Tibial nerve (tissue), 4 donors: ENCODE results near the gene RAB11FIP3. TPM values are rescaled to one million over a fixed set of nuclear protein-coding genes. Genes with fewer than 3 reads are reported as not detected.

Experiments used
- DNase-seq, 2 donors: peaks; one replicate each; pipeline ENCODE4 v3.0.0-alpha.2; 2019; ENCODE audit warnings: low spot score in 2 of 2
- H3K27ac ChIP-seq, 4 donors: fragments of 200-600 bp; sonication (generic) in 3 of 4; one replicate each; pipeline ENCODE4 v1.5.1; 2017 to 2019; ENCODE audit warnings: mild to moderate bottlenecking in 1 of 4
- H3K27me3 ChIP-seq, 2 donors: fragments of 200-600 bp; sonication (generic) in 1 of 2; one replicate each; pipeline versions ENCODE4 v1.5.1 to v1.6.0; 2017 to 2019
- H3K36me3 ChIP-seq, 3 donors: fragments of 200-600 bp; sonication (generic); one replicate each; pipeline ENCODE4 v1.5.1; 2018 to 2019
- H3K4me1 ChIP-seq, 4 donors: fragments of 200-600 bp; sonication (generic) in 3 of 4; one replicate each; pipeline ENCODE4 v1.5.1; 2017 to 2019
- H3K4me3 ChIP-seq, 4 donors: fragments of 200-600 bp; sonication (generic) in 3 of 4; one replicate each; pipeline ENCODE4 v1.5.1; 2017 to 2019; ENCODE audit warnings: mild to moderate bottlenecking in 1 of 4, moderate library complexity in 1 of 4
- H3K9me3 ChIP-seq, 4 donors: fragments of 200-600 bp; sonication (generic) in 3 of 4; one replicate each; pipeline ENCODE4 v1.5.1; 2017 to 2019
- CTCF ChIP-seq, 5 experiments: fragments of 200-600 bp in 3 of 5; fragments of 450-650 bp in 2 of 5; sonication (generic) in 3 of 5; IDR thresholded peaks; one replicate each; pipeline ENCODE4 v1.5.1; 2016 to 2019; ENCODE audit warnings: antibody characterized with exemption in 5 of 5, mild to moderate bottlenecking in 3 of 5, moderate library complexity in 2 of 5
- EP300 ChIP-seq, 2 donors: sonication (generic); formaldehyde crosslinking; IDR thresholded peaks; one replicate each; pipeline ENCODE4 v1.6.1; 2017; ENCODE audit warnings: antibody characterized with exemption in 2 of 2, mild to moderate bottlenecking in 1 of 2
- POLR2A ChIP-seq, 2 donors: fragments of 450-650 bp; IDR thresholded peaks; one replicate each; pipeline ENCODE4 v1.6.1; 2017; ENCODE audit warnings: antibody characterized with exemption in 2 of 2, mild to moderate bottlenecking in 2 of 2, moderate library complexity in 2 of 2
- WGBS, 2 donors: methylation state at CpG; one replicate each; pipeline ENCODE4 v1.1.5; 2018; 5-methylcytosine and 5-hydroxymethylcytosine counted together
- total RNA-seq, 4 donors: library from RNA; depleted of rRNA; stranded (reverse); fragments of >200 nt; gene quantifications; one replicate each; pipeline ENCODE4 v1.1.0, GENCODE V29; 2016

RAB11FIP3 gene
- total RNA-seq, 4 donors from 2014 or later, result 30.2 to 128 (median 54.6) TPM

- no peak for DNase-seq
- Histone ChIP-seq H3K27me3 (no peaks in the 10 kb centered on the region), H3K9me3 (no peaks in the 10 kb centered on the region), H3K4me1 (peaks cover 0 to 25% (median 5%) of the 10 kb centered on the region in 4 donors), H3K4me3 (no peak overlapping the region), H3K27ac (no peak overlapping the region), H3K36me3 (peaks cover 5 to 92% (median 9%) of the 10 kb centered on the region in 3 donors)
- TF ChIP-seq CTCF (IDR thresholded peaks at IDR 0.05) (no peak), EP300 (IDR thresholded peaks at IDR 0.05) (no peak), POLR2A (IDR thresholded peaks at IDR 0.05) (no peak)
- 91 to 94% methylated on average over 36 to 49 of the region's 54 CpGs for WGBS, 2 donors
Measured at GRCh38 chr16:549544-550263, 124.3 kb downstream of the RAB11FIP3 start.

DNA sequence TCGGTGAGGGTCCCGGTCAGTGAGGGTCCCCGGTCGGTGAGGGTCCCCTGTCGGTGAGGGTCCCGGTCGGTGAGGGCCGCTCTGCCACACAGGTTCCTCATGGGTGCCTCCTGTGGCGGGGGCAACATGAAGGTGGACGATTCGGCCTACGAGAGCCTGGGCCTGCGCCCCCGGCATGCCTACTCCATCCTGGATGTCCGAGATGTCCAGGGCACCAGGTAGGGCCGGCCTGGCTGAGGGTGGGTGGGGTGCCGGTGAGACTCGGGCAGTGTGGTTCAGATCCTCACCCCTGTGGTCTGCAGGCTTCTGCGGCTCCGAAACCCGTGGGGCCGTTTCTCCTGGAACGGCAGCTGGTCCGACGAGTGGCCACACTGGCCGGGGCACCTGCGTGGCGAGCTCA lies 125.8 kb downstream of the RAB11FIP3 start:
- Histone ChIP-seq H3K36me3 (peaks cover 5 to 79% (median 9%) of the 10 kb centered on the region in 3 donors), H3K27ac (no peak overlapping the region), H3K27me3 (no peaks in the 10 kb centered on the region), H3K9me3 (no peaks in the 10 kb centered on the region), H3K4me1 (peaks cover 0 to 36% (median 6%) of the 10 kb centered on the region in 4 donors), H3K4me3 (no peak overlapping the region)
- TF ChIP-seq POLR2A (IDR thresholded peaks at IDR 0.05) (no peak), EP300 (IDR thresholded peaks at IDR 0.05) (no peak), CTCF (IDR thresholded peaks at IDR 0.05) (no peak)
- WGBS, 2 donors, result 90 to 94% methylated on average over 16 to 19 of the region's 28 CpGs
- DNase-seq, result no peak

DNA sequence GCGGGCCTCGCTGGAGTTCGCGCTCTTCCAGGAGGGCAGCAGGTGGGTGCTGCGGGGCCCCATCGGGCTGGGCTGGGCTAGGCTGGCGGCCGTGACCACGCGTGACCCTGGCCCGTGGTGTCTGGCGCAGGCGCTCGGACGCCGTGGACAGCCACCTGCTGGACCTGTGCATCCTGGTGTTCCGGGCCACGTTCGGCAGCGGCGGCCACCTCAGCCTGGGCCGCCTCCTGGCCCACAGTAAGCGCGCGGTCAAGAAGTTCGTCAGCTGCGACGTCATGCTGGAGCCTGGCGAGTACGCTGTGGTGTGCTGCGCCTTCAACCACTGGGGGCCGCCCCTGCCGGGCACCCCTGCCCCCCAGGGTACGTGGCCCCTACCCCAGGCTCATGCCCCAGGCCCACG lies 126.7 kb downstream of the RAB11FIP3 start:
- Histone ChIP-seq H3K9me3 (no peaks in the 10 kb centered on the region), H3K4me3 (no peak overlapping the region), H3K4me1 (peaks cover 0 to 29% (median 6%) of the 10 kb centered on the region in 4 donors), H3K36me3 (peaks cover 5 to 69% (median 9%) of the 10 kb centered on the region in 3 donors), H3K27ac (no peak overlapping the region), H3K27me3 (no peaks in the 10 kb centered on the region)
- no peak for DNase-seq
- TF ChIP-seq POLR2A (IDR thresholded peaks at IDR 0.05) (no peak), CTCF (IDR thresholded peaks at IDR 0.05) (no peak), EP300 (IDR thresholded peaks at IDR 0.05) (no peak)
- 98 to 100% methylated on average over 1 to 6 of the region's 35 CpGs for WGBS, 2 donors

GRCh38 chr16:553601-554296 lies 128.3 kb downstream of the RAB11FIP3 start:
- H3K27ac ChIP-seq, result peak overlapping the region in 1 of 4 donors; percentile 52
- 47 to 76% methylated on average over 3 to 23 of the region's 33 CpGs for WGBS, 2 donors
- peaks cover 5 to 54% (median 9%) of the 10 kb centered on the region in 3 donors for H3K36me3 ChIP-seq

More at GRCh38 chr16:553601-554296, 128.3 kb downstream of the RAB11FIP3 start:
- DNase-seq, result no peak
- H3K9me3 ChIP-seq, result no peaks in the 10 kb centered on the region
- H3K4me1 ChIP-seq, result peaks cover 0 to 22% (median 6%) of the 10 kb centered on the region in 4 donors
- no peak overlapping the region for H3K4me3 ChIP-seq
- TF ChIP-seq CTCF (IDR thresholded peaks at IDR 0.05) (no peak), POLR2A (IDR thresholded peaks at IDR 0.05) (no peak), EP300 (IDR thresholded peaks at IDR 0.05) (no peak)
- peaks cover 0 to 6% of the 10 kb centered on the region in 2 donors for H3K27me3 ChIP-seq
